NCI-H2107 treated with DMSO at 0.1 percent for 48 hours (cell line): Measurements from ENCODE around the gene PFDN1.

ENCODE experiments used
- DNase-seq: peaks from one replicate; lab custom pipeline; 2025; ENCODE audit not compliant: unreplicated experiment; lab: John Stamatoyannopoulos, UW

The PFDN1 gene

GRCh38 chr5:140298183-140298601, 4.7 kb downstream of the PFDN1 start:
- DNase-seq: no peak

- no peak for DNase-seq
Observed at GRCh38 chr5:140297283-140297682, 5.6 kb downstream of the PFDN1 start.

GRCh38 chr5:140296289-140296688, 6.6 kb downstream of the PFDN1 start:
- no peak for DNase-seq

- peak; percentile 1 for DNase-seq
Observed at GRCh38 chr5:140295414-140295813, 7.5 kb downstream of the PFDN1 start.

GRCh38 chr5:140294753-140295152, 8.1 kb downstream of the PFDN1 start:
- DNase-seq: no peak

GRCh38 chr5:140293849-140294100, 9.1 kb downstream of the PFDN1 start:
- DNase-seq: no peak

GRCh38 chr5:140293091-140293848, 9.6 kb downstream of the PFDN1 start:
- DNase-seq: no peak

- DNase-seq: no peak
Observed at GRCh38 chr5:140292212-140293036, 10.5 kb downstream of the PFDN1 start.

- DNase-seq: no peak
Observed at GRCh38 chr5:140287801-140288521, 14.9 kb downstream of the PFDN1 start.

GRCh38 chr5:140286424-140286823, 16.5 kb downstream of the PFDN1 start:
- DNase-seq: no peak

GRCh38 chr5:140284013-140284412, 18.9 kb downstream of the PFDN1 start:
- DNase-seq: no peak

GRCh38 chr5:140282266-140282665, 20.6 kb downstream of the PFDN1 start:
- DNase-seq: no peak

- no peak for DNase-seq
Observed at GRCh38 chr5:140275837-140276236, 27.1 kb downstream of the PFDN1 start.

- no peak for DNase-seq
Observed at GRCh38 chr5:140273401-140273877, 29.5 kb downstream of the PFDN1 start.

- DNase-seq: no peak
Observed at GRCh38 chr5:140270008-140270407, 32.9 kb downstream of the PFDN1 start.

GRCh38 chr5:140267559-140268018, 35.3 kb downstream of the PFDN1 start:
- DNase-seq: no peak

GRCh38 chr5:140267201-140267540, 35.7 kb downstream of the PFDN1 start:
- DNase-seq: no peak

- peak; percentile 27 for DNase-seq
Observed at GRCh38 chr5:140266471-140267200, 36.3 kb downstream of the PFDN1 start.

- no peak for DNase-seq
Observed at GRCh38 chr5:140265845-140266244, 37.1 kb downstream of the PFDN1 start.

- no peak for DNase-seq
Observed at GRCh38 chr5:140262839-140263238, 40.1 kb downstream of the PFDN1 start.

- no peak for DNase-seq
Observed at GRCh38 chr5:140262221-140262620, 40.7 kb downstream of the PFDN1 start.
